GM23248 (cell line): ENCODE results near the gene PHYHD1.

Experiments
- EZH2 ChIP-seq: fragments of 200-600 bp; sonication (generic); IDR thresholded peaks from 2 replicates; pipeline ENCODE4 v1.6.1; 2018; ENCODE audit warnings: antibody characterized with exemption, mild to moderate bottlenecking; ENCODE audit not compliant: insufficient read depth, poor library complexity, severe bottlenecking
- EZH2phosphoT487 ChIP-seq: fragments of 200-600 bp; sonication (generic); IDR thresholded peaks from 2 replicates; pipeline ENCODE4 v1.6.1; 2018; ENCODE audit warnings: antibody characterized with exemption, moderate library complexity, mild to moderate bottlenecking, low read depth; ENCODE audit not compliant: insufficient read depth

GRCh38 chr9:128983536-128983935, 62.8 kb downstream of the PHYHD1 start:
- TF ChIP-seq EZH2phosphoT487: no peak
- no peak for TF ChIP-seq EZH2
